ENCODE results near the gene TGM6. TPM values are rescaled to one million over a fixed set of nuclear protein-coding genes. Genes with fewer than 3 reads are reported as not detected.
"Not testable (repeated sequence)": the region's sequence is repeated elsewhere in the genome, so short reads cannot be mapped to it uniquely, and the experiment has no call there.

TGM6 gene
- total RNA-seq, 1 experiment from 2014 or later: not detected

GRCh38 chr20:2390951-2391675 is 10.4 kb downstream of the TGM6 start:
- no peak for DNase-seq (ENCODE audit: low read depth)
- in situ Hi-C loops (cut with HindIII; ENCODE audit: low pct_unique_long_range_greater_than_20kb, low sequenced_read_pairs): no loop called here

GRCh38 chr20:2394411-2395055 is 13.8 kb downstream of the TGM6 start:
- DNase-seq (ENCODE audit: low read depth): no peak
- in situ Hi-C loops (cut with HindIII; ENCODE audit: low pct_unique_long_range_greater_than_20kb, low sequenced_read_pairs): no loop called here

DNA sequence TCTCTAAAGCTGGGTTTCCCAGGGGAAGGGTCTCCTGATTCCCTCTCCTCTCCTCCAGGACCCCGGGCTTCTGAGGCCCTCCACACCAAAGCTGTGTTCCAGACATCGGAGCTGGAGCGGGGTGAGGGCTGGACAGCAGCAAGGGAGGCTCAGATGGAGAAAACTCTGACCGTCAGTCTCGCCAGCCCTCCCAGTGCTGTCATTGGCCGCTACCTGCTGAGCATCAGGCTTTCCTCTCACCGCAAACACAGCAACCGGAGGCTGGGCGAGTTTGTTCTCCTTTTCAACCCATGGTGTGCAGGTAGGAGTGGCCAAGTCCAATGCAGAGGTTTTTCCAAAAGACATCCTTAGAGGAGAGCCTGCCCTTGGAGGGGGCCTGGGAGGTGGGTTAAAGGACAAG is 14.4 kb downstream of the TGM6 start:
- no peak for DNase-seq (ENCODE audit: low read depth)
- in situ Hi-C loops (cut with HindIII; ENCODE audit: low pct_unique_long_range_greater_than_20kb, low sequenced_read_pairs): no loop called here

DNA sequence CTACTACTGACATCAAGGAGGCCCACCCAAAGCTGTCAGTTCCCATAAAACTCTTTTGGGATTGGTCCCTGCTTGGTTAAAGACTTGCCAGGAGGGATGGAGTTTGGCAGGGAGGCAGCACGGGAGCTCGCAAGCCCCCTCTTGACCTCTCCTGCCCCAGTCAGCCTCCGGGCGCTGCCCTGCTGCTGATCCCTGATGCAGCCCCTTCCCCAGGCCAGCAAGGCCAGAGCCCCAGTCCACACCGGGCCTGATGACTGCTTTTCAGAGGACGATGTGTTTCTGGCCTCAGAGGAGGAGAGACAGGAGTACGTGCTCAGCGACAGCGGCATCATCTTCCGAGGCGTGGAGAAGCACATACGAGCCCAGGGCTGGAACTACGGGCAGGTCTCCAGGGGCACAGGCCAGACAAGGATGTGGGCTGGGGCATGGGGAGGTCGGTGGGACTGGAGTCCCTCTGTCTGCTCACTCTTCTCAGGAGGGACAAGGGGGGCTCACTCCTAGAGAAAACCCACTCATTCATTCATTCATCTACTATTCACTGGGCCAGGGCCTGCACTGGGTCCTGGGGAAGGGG is 15.6 kb downstream of the TGM6 start:
- in situ Hi-C loops (cut with HindIII; ENCODE audit: low pct_unique_long_range_greater_than_20kb, low sequenced_read_pairs): no loop called here
- DNase-seq (ENCODE audit: low read depth): no peak

GRCh38 chr20:2397091-2397490 is 16.4 kb downstream of the TGM6 start:
- in situ Hi-C loops (cut with HindIII; ENCODE audit: low pct_unique_long_range_greater_than_20kb, low sequenced_read_pairs): no loop called here

GRCh38 chr20:2397595-2398145 is 17.0 kb downstream of the TGM6 start:
- in situ Hi-C loops (cut with HindIII; ENCODE audit: low pct_unique_long_range_greater_than_20kb, low sequenced_read_pairs): no loop called here
- no peak for DNase-seq (ENCODE audit: low read depth)

More at GRCh38 chr20:2397091-2397490, 16.4 kb downstream of the TGM6 start:
- no peak for DNase-seq (ENCODE audit: low read depth)

DNA sequence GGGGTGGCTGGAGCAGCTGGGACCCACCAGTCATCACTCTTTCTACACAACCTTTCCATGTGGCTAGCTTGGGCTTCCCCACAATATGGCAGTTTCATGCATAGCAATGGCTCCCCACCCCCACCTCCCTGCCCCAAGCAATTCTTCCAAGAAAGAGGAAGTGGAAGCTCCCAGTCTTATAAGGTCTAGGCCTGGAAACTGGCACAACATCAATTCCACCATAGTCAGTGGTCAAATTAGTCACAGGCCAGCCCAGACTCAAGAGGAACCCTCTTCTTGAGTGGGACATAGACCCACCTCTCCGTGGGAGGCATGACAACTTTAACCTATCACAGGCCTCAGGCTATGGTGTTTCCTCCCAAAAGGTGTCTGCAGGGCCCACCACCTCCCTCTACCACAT is 17.7 kb downstream of the TGM6 start:
- in situ Hi-C loops (cut with HindIII; ENCODE audit: low pct_unique_long_range_greater_than_20kb, low sequenced_read_pairs): no loop called here
- DNase-seq (ENCODE audit: low read depth): no peak

DNA sequence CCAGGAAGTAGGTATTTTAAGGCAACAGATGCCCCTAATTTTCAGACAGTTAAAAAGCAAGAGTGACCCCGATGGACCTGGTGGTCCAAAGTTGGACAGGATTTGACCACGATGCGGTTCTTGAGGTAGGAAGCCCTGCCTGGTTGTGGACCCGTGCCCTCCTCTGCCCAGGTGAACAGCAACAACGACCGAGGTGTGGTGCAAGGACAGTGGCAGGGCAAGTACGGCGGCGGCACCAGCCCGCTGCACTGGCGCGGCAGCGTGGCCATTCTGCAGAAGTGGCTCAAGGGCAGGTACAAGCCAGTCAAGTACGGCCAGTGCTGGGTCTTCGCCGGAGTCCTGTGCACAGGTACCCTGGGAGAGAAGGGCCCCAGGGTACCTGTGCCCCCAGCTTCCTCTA is 18.7 kb downstream of the TGM6 start:
- DNase-seq (ENCODE audit: low read depth): no peak
- in situ Hi-C loops (cut with HindIII; ENCODE audit: low pct_unique_long_range_greater_than_20kb, low sequenced_read_pairs): no loop called here

DNA sequence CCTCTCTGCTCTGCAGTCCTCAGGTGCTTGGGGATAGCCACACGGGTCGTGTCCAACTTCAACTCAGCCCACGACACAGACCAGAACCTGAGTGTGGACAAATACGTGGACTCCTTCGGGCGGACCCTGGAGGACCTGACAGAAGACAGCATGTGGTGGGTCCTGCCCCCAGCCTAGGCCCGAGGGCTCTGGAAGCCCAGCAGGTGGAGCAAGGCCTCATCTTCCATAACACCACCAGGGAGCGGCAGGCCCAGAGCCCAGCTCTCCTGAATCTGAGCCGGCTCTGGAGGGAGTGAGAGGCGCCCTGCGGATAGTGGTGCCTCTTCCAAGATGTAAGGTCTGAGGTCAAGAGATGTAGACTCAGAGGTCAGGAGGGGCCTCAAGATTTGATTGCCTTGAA is 19.6 kb downstream of the TGM6 start:
- in situ Hi-C loops (cut with HindIII; ENCODE audit: low pct_unique_long_range_greater_than_20kb, low sequenced_read_pairs): no loop called here

DNA sequence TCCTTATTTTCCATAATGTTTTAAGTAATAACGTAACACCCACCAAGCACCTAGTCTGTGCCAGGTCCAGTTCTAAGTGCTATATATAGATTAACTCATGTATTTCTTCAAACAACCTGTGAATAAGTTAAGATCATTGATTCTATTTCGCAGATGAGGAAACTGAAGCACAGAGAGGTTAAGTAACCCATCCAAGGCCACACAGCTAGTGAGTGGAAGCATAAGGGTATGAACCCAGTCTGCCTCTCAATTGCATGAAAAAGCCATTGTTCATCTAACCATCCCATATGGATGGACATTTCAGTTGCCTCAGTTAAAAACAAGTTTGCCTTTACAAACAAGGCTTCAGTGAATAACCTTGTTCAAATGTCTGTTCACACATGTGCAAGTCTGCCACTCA is 20.8 kb downstream of the TGM6 start:
- no peak for DNase-seq (ENCODE audit: low read depth)
- in situ Hi-C loops (cut with HindIII; ENCODE audit: low pct_unique_long_range_greater_than_20kb, low sequenced_read_pairs): no loop called here

More for the DNA sequence above, 19.6 kb downstream of the TGM6 start:
- no peak for DNase-seq (ENCODE audit: low read depth)

GRCh38 chr20:2402271-2402980 is 21.7 kb downstream of the TGM6 start:
- in situ Hi-C loops (cut with HindIII; ENCODE audit: low pct_unique_long_range_greater_than_20kb, low sequenced_read_pairs): no loop called here
- DNase-seq (ENCODE audit: low read depth): peak; percentile 43

DNA sequence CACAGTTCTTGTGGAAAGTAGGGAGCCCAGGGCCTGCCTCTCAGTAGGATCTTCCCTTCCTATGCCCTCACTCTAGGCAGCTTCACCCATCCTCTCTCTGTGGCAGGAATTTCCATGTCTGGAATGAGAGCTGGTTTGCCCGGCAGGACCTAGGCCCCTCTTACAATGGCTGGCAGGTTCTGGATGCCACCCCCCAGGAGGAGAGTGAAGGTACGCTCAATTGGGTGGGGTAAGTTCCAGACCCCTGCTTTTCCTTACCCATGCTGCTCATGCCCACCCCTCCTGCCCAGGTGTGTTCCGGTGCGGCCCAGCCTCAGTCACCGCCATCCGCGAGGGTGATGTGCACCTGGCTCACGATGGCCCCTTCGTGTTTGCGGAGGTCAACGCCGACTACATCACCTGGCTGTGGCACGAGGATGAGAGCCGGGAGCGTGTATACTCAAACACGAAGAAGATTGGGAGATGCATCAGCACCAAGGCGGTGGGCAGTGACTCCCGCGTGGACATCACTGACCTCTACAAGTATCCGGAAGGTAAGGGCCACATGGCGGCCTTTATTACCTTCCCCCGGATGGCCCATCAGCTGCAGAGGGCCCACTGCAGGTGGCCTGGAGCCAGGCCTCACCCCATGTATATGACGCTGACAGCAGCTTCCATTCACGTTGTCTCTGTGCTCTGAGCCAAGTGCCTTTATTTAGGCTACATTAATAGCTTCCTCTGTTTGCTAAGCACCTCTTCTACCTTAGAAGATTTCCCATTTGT is 22.8 kb downstream of the TGM6 start:
- DNase-seq (ENCODE audit: low read depth): no peak
- in situ Hi-C loops (cut with HindIII; ENCODE audit: low pct_unique_long_range_greater_than_20kb, low sequenced_read_pairs): no loop called here

GRCh38 chr20:2405693-2406065 is 25.0 kb downstream of the TGM6 start:
- in situ Hi-C loops (cut with HindIII; ENCODE audit: low pct_unique_long_range_greater_than_20kb, low sequenced_read_pairs): no loop called here
- DNase-seq (ENCODE audit: low read depth): no peak

GRCh38 chr20:2407355-2407754 is 26.7 kb downstream of the TGM6 start:
- in situ Hi-C loops (cut with HindIII; ENCODE audit: low pct_unique_long_range_greater_than_20kb, low sequenced_read_pairs); DNase-seq (ENCODE audit: low read depth): not testable (repeated sequence)

DNA sequence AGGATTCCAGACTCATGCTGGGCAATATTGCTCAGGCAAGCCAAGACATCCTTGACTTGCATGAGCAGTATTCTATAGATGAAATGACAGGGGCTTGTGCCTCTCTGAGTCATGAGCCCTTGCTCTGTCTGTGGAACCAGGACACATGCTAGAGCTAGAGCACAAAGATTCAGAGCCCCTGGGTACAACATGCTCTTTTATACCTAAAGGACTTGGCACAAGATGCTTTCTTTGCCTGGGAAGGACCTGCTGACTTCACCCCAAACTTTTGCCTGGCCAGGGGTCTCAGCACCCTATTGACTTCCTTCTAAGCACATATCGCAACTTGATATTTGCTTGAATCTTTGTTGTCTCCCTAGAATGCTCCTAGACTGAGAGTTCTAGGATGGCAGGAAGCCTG is 27.4 kb downstream of the TGM6 start:
- in situ Hi-C loops (cut with HindIII; ENCODE audit: low pct_unique_long_range_greater_than_20kb, low sequenced_read_pairs): no loop called here
- DNase-seq (ENCODE audit: low read depth): no peak

- in situ Hi-C loops (cut with HindIII; ENCODE audit: low pct_unique_long_range_greater_than_20kb, low sequenced_read_pairs): no loop called here
- DNase-seq (ENCODE audit: low read depth): no peak
These were observed 36.0 kb downstream of the TGM6 start for GRCh38 chr20:2416541-2417212.

- in situ Hi-C loops (cut with HindIII; ENCODE audit: low pct_unique_long_range_greater_than_20kb, low sequenced_read_pairs): no loop called here
- DNase-seq (ENCODE audit: low read depth): no peak
These were observed 36.5 kb downstream of the TGM6 start for GRCh38 chr20:2417213-2417541.

- in situ Hi-C loops (cut with HindIII; ENCODE audit: low pct_unique_long_range_greater_than_20kb, low sequenced_read_pairs): no loop called here
- no peak for DNase-seq (ENCODE audit: low read depth)
These were observed 37.7 kb downstream of the TGM6 start for GRCh38 chr20:2418388-2418787.

Data from Caki2 (cell line).